Brain microvascular endothelial cell (primary cell): Measurements from ENCODE around the gene ATRN.

ENCODE experiments used
- DNase-seq: peaks from one replicate; pipeline ENCODE4 v3.0.0-alpha.2; 2020
- H3K27ac ChIP-seq: fragments of 250-450 bp; sonication (Bioruptor Pico); 2 replicates; pipeline ENCODE4 v1.5.1; 2020; ENCODE audit warnings: mild to moderate bottlenecking, moderate library complexity
- H3K27me3 ChIP-seq: fragments of 250-450 bp; sonication (Bioruptor Pico); replicated peaks from 2 replicates; pipeline ENCODE4 v1.5.1; 2020; ENCODE audit warnings: mild to moderate bottlenecking
- H3K36me3 ChIP-seq: fragments of 250-450 bp; sonication (Bioruptor Pico); replicated peaks from 2 replicates; pipeline ENCODE4 v1.5.1; 2020; ENCODE audit warnings: mild to moderate bottlenecking
- H3K4me3 ChIP-seq: 2 replicates; pipeline ENCODE4 v1.5.1; 2011; ENCODE audit warnings: low read depth, mild to moderate bottlenecking, control low read depth, low read length, moderate library complexity
- in situ Hi-C: cut with HindIII; loops from 2 replicates; pipeline ENCODE4 v1.10.0; 2017; ENCODE audit warnings: low sequenced_read_pairs, low pct_ligation_motif_present
- TF ChIP-seq, protein P1 (sequence below): IDR thresholded peaks from 2 replicates; pipeline ENCODE4 v1.5.1; 2011; ENCODE audit warnings: low read depth, mild to moderate bottlenecking, moderate library complexity, low read length, control low read depth, inconsistent platforms; ENCODE audit errors: missing control alignments

The ATRN gene

DNA sequence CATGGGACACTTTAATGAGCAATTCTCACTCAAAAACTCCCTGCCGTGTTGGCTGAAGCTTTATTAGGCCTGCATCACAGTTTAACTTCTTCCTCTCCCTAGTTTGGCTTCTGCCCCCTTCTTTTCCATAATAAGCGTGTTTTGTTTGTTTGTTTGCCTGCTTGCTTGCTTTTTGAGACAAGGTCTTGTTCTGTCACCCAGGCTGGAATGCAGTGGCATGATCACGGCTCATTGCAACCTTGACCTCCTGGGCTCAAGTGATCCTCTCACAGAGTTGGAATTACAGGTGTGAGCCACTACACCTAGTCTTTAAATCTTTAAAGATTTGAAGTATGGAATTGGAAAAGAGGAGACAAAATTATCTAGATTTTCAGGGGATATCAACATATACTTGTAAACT, 38.0 kb upstream of the ATRN start:
- Histone ChIP-seq H3K4me3 (no peak overlapping the region), H3K36me3 (no peaks in the 10 kb centered on the region), H3K27ac (no peak overlapping the region), H3K27me3 (no peaks in the 10 kb centered on the region)
- TF ChIP-seq, protein P1, sequence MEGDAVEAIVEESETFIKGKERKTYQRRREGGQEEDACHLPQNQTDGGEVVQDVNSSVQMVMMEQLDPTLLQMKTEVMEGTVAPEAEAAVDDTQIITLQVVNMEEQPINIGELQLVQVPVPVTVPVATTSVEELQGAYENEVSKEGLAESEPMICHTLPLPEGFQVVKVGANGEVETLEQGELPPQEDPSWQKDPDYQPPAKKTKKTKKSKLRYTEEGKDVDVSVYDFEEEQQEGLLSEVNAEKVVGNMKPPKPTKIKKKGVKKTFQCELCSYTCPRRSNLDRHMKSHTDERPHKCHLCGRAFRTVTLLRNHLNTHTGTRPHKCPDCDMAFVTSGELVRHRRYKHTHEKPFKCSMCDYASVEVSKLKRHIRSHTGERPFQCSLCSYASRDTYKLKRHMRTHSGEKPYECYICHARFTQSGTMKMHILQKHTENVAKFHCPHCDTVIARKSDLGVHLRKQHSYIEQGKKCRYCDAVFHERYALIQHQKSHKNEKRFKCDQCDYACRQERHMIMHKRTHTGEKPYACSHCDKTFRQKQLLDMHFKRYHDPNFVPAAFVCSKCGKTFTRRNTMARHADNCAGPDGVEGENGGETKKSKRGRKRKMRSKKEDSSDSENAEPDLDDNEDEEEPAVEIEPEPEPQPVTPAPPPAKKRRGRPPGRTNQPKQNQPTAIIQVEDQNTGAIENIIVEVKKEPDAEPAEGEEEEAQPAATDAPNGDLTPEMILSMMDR = no peak
- in situ Hi-C loops = no loop called here
- DNase-seq = no peak

DNA sequence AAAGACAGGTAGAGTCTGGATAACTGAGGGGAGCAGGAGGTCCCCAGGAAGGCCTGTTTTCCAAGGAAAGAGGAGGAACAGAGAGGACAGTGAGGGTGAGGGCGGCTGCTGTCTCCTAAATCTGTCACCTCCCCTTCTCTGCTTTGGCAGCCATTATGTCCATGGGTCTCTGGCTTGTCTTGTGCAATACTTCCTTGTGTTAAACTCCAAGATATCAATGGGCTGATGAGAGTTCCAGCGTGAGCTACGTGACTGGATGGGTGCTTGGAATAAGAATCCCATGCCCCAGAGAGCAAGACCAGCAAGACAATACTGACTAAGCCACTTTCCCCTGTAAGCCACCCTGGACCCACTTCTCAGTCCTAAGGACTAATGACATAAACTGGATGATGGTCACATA, 37.1 kb upstream of the ATRN start:
- in situ Hi-C loops = no loop called here
- no peak overlapping the region for H3K27ac ChIP-seq
- TF ChIP-seq, protein P1 = no peak
- no peaks in the 10 kb centered on the region for H3K36me3 ChIP-seq
- H3K4me3 ChIP-seq = no peak overlapping the region
- H3K27me3 ChIP-seq = no peaks in the 10 kb centered on the region
- no peak for DNase-seq

DNA sequence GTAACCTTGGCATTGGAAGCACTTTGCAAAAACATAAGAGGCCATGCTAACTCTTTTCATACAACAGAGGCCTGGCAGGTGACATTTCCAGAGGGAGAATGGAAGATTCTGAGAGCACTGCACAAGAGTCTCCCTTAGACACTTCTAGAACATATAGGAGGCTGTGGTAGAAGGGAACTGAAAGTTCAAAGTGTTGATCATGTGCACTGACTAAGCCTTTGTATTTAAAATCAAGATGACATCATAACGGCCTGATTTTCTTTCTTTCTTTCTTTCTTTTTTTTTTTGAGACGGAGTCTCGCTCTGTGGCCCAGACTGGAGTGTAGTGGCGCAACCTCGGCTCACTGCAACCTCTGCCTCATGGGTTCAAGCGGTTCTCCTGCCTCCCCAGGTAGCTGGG, 36.6 kb upstream of the ATRN start:
- no peak for DNase-seq
- H3K36me3 ChIP-seq = no peaks in the 10 kb centered on the region
- no peaks in the 10 kb centered on the region for H3K27me3 ChIP-seq
- no peak overlapping the region for H3K27ac ChIP-seq
- in situ Hi-C loops = no loop called here
- TF ChIP-seq, protein P1 = no peak
- H3K4me3 ChIP-seq = no peak overlapping the region

DNA sequence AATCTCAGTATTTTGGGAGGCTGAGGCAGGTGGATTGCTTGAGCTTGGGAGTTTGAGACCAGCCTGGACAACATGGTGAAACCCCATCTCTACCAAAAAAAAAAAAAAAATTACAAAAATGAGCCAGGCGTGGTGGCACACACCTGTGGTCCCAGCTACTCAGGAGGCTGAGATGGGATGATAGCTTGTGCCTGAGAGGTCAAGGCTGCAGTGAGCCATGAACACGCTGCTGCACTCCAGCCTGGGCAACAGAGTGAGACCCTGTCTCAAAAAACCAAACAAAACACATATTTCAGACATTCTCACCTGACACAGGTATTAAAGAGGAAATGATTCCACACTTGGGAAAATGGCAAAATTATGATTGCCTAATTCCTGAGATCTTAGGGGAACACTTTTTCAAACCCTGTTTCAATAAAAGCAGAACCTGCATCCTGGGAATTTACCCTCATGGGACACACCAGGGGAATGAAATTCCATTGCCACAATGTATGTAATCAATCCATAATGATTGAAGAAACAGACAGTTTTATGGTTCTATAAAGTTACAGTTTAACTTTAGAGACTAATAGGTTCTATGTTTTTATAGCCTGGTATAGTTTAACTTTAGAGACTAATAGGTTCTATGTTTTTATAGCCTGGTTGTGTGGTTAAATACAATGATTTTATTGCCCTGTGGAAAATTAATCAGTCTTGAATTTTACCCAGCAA, 33.8 kb upstream of the ATRN start:
- Histone ChIP-seq H3K27ac (no peak overlapping the region), H3K36me3 (no peaks in the 10 kb centered on the region), H3K4me3 (no peak overlapping the region), H3K27me3 (no peaks in the 10 kb centered on the region)
- in situ Hi-C loops = no loop called here
- TF ChIP-seq, protein P1 = no peak
- no peak for DNase-seq

DNA sequence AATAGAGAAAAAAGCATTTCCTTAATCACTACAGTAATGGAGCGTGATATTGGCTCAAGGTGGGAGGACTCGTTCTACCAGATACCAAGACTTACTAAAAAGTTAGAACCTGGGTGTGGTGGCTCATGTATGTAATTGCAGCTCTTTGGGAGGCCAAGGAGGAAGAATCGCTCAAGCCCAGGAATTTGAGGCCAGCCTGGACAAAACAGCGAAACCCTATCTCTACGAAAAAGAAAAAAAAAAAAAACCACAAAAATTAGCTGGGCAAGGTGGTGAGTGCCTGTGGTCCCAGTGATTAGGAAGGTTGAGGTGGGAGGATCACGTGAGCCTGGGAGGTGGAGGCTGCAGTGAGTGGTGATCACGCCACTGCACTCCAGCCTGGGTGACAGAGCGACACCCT, 24.0 kb upstream of the ATRN start:
- Histone ChIP-seq H3K4me3 (no peak overlapping the region), H3K27ac (no peak overlapping the region), H3K27me3 (no peaks in the 10 kb centered on the region), H3K36me3 (no peaks in the 10 kb centered on the region)
- in situ Hi-C loops = no loop called here
- DNase-seq = no peak
- TF ChIP-seq, protein P1 = no peak

DNA sequence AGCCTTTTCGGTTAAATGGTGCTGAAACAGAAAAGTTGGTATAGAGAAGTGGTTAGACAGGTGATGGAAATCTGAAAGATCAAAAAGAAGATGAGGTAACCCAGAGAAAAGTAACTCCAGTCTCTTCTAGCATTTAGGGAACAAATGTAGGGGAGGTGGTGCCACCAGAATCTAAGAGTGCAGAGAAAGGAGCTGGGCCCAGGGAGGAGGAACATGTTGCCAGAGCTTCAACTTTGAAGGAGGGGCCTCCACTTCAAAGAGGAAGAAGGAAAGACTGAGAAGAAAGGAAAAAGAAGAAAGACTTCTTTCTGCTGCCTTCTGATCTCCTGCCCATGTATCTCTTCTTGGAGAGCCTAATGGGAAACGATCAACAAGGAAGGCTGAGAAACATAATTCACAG, 23.5 kb upstream of the ATRN start:
- DNase-seq = no peak
- no peaks in the 10 kb centered on the region for H3K36me3 ChIP-seq
- H3K27me3 ChIP-seq = no peaks in the 10 kb centered on the region
- H3K4me3 ChIP-seq = no peak overlapping the region
- no peak overlapping the region for H3K27ac ChIP-seq
- TF ChIP-seq, protein P1 = no peak
- in situ Hi-C loops = no loop called here
